Natural killer cell (primary cell): ENCODE results near the gene SPRR4. TPM values are rescaled to one million over a fixed set of nuclear protein-coding genes. Genes with fewer than 3 reads are reported as not detected.

Experiments
- ATAC-seq, 3 donors: fragments of 150-1000 bp in 2 of 3; fragments of 200-7000 bp in 1 of 3; cut with Tn5 transposase; 1 replicate in 1 of 3; 2 replicates in 2 of 3; pipeline ENCODE4 v1.10.0; 2021; ENCODE audit warnings: mild to moderate bottlenecking in 2 of 3, moderate library complexity in 2 of 3
- DNase-seq, 2 donors: peaks; one replicate each; pipeline versions ENCODE4 v3.0.0 to v3.0.0-alpha.2; 2013 to 2021; ENCODE audit warnings: mixed read lengths in 1 of 2
- H3K27ac ChIP-seq: one replicate; pipeline ENCODE4 v1.5.1; 2013; ENCODE audit warnings: mild to moderate bottlenecking, low read length
- H3K27me3 ChIP-seq: one replicate; pipeline ENCODE4 v1.6.1; 2013; ENCODE audit warnings: low read length; ENCODE audit not compliant: control insufficient read depth, insufficient read depth
- H3K36me3 ChIP-seq: one replicate; pipeline ENCODE4 v1.6.1; 2013; ENCODE audit warnings: low read length; ENCODE audit not compliant: control insufficient read depth, insufficient read depth
- H3K4me1 ChIP-seq: one replicate; pipeline ENCODE4 v1.6.1; 2013; ENCODE audit warnings: low read length; ENCODE audit not compliant: control insufficient read depth, insufficient read depth
- H3K4me3 ChIP-seq: one replicate; pipeline ENCODE4 v1.5.1; 2013; ENCODE audit warnings: low read length
- H3K9me3 ChIP-seq: one replicate; pipeline ENCODE4 v1.6.1; 2013; ENCODE audit warnings: low read length; ENCODE audit not compliant: control insufficient read depth, insufficient read depth
- H3K27ac Mint-ChIP-seq, 2 donors: one replicate each; pipeline ENCODE4 v1.8.0; 2022; ENCODE audit warnings: mild to moderate bottlenecking in 2 of 2, mixed read lengths in 2 of 2, moderate library complexity in 1 of 2
- H3K27me3 Mint-ChIP-seq, 2 donors: one replicate each; pipeline ENCODE4 v1.8.0; 2022; ENCODE audit warnings: low read depth in 2 of 2, mixed read lengths in 2 of 2
- H3K36me3 Mint-ChIP-seq: one replicate; pipeline ENCODE4 v1.8.0; 2022; ENCODE audit warnings: mixed read lengths
- H3K4me1 Mint-ChIP-seq, 2 donors: one replicate each; pipeline ENCODE4 v1.8.0; 2022; ENCODE audit warnings: mixed read lengths in 2 of 2
- H3K4me3 Mint-ChIP-seq: one replicate; pipeline ENCODE4 v1.8.0; 2022; ENCODE audit warnings: mild to moderate bottlenecking, moderate library complexity, mixed read lengths
- H3K9me3 Mint-ChIP-seq, 2 donors: one replicate each; pipeline ENCODE4 v1.8.0; 2022; ENCODE audit warnings: mixed read lengths in 2 of 2
- CTCF ChIP-seq: fragments of 200-600 bp; IDR thresholded peaks from one replicate; pipeline ENCODE4 v1.8.0; 2022; ENCODE audit warnings: antibody characterized with exemption
- WGBS: methylation state at CpG from one replicate; pipeline ENCODE4 v1.1.7; 2013; ENCODE audit warnings: missing lambda C conversion rate; ENCODE audit not compliant: insufficient coverage; 5-methylcytosine and 5-hydroxymethylcytosine counted together
- intact Hi-C: fragments of 100-400 bp; cut with micrococcal nuclease; formaldehyde crosslinking; loops from one replicate; pipeline ENCODE4 v1.14.2; 2022
- total RNA-seq, 4 donors: library from RNA; stranded (reverse); fragments of 120-200 nt in 1 of 4; gene quantifications; one replicate each; pipeline versions ENCODE4 v1.2.3 to v1.2.4, GENCODE V29; 2013 to 2022

The SPRR4 gene
- total RNA-seq, 3 donors from 2014 or later (not counting 1 experiment from before 2014, with no cell fraction given): not detected

GRCh38 chr1:152980676-152981075 lies 10.2 kb downstream of the SPRR4 start:
- H3K4me1 Mint-ChIP-seq: no peaks in the 10 kb centered on the region
- H3K27ac ChIP-seq: no peak overlapping the region
- H3K27me3 Mint-ChIP-seq: peaks cover 15 to 34% of the 10 kb centered on the region in 2 donors
- H3K9me3 Mint-ChIP-seq: no peaks in the 10 kb centered on the region
- DNase-seq (no peak), ATAC-seq (no peak)
- H3K36me3 Mint-ChIP-seq: no peaks in the 10 kb centered on the region
- 94% methylated on average over 1 of the region's 1 CpG for WGBS
- no peaks in the 10 kb centered on the region for H3K36me3 ChIP-seq
- H3K9me3 ChIP-seq: no peaks in the 10 kb centered on the region
- H3K4me3 Mint-ChIP-seq: no peak overlapping the region
- no peak for TF ChIP-seq CTCF
- H3K4me1 ChIP-seq: no peaks in the 10 kb centered on the region
- H3K27me3 ChIP-seq: no peaks in the 10 kb centered on the region
- intact Hi-C loops: no loop called here
- H3K4me3 ChIP-seq: no peak overlapping the region
- no peak overlapping the region for H3K27ac Mint-ChIP-seq

GRCh38 chr1:152981146-152981871 lies 10.9 kb downstream of the SPRR4 start:
- Histone ChIP-seq H3K27ac (no peak overlapping the region), H3K27me3 (no peaks in the 10 kb centered on the region), H3K9me3 (no peaks in the 10 kb centered on the region), H3K36me3 (no peaks in the 10 kb centered on the region), H3K4me3 (no peak overlapping the region), H3K4me1 (no peaks in the 10 kb centered on the region)
- no peak overlapping the region for H3K4me3 Mint-ChIP-seq
- H3K9me3 Mint-ChIP-seq: no peaks in the 10 kb centered on the region
- 80% methylated on average over 6 of the region's 6 CpGs for WGBS
- H3K27ac Mint-ChIP-seq: no peak overlapping the region
- intact Hi-C loops: no loop called here
- no peaks in the 10 kb centered on the region for H3K36me3 Mint-ChIP-seq
- DNase-seq (no peak), ATAC-seq (no peak)
- TF ChIP-seq CTCF: no peak
- H3K4me1 Mint-ChIP-seq: no peaks in the 10 kb centered on the region
- H3K27me3 Mint-ChIP-seq: peaks cover 15 to 34% of the 10 kb centered on the region in 2 donors

- Histone ChIP-seq H3K4me3 (no peak overlapping the region), H3K27me3 (no peaks in the 10 kb centered on the region), H3K4me1 (no peaks in the 10 kb centered on the region), H3K27ac (no peak overlapping the region), H3K36me3 (no peaks in the 10 kb centered on the region), H3K9me3 (no peaks in the 10 kb centered on the region)
- no peaks in the 10 kb centered on the region for H3K36me3 Mint-ChIP-seq
- DNase-seq (no peak), ATAC-seq (no peak)
- H3K27ac Mint-ChIP-seq: no peak overlapping the region
- H3K4me1 Mint-ChIP-seq: no peaks in the 10 kb centered on the region
- intact Hi-C loops: no loop called here
- peaks cover 19 to 34% of the 10 kb centered on the region in 2 donors for H3K27me3 Mint-ChIP-seq
- H3K9me3 Mint-ChIP-seq: no peaks in the 10 kb centered on the region
- 84% methylated on average over 4 of the region's 4 CpGs for WGBS
- no peak overlapping the region for H3K4me3 Mint-ChIP-seq
- no peak for TF ChIP-seq CTCF
These were observed 11.6 kb downstream of the SPRR4 start for GRCh38 chr1:152982076-152982475.

- H3K9me3 ChIP-seq: no peaks in the 10 kb centered on the region
- H3K27ac Mint-ChIP-seq: no peak overlapping the region
- no peak for TF ChIP-seq CTCF
- H3K36me3 ChIP-seq: no peaks in the 10 kb centered on the region
- intact Hi-C loops: no loop called here
- H3K27ac ChIP-seq: no peak overlapping the region
- no peaks in the 10 kb centered on the region for H3K27me3 ChIP-seq
- DNase-seq (no peak), ATAC-seq (no peak)
- no peak overlapping the region for H3K4me3 ChIP-seq
- no peaks in the 10 kb centered on the region for H3K4me1 ChIP-seq
- no peaks in the 10 kb centered on the region for H3K9me3 Mint-ChIP-seq
- no peak overlapping the region for H3K4me3 Mint-ChIP-seq
- H3K36me3 Mint-ChIP-seq: no peaks in the 10 kb centered on the region
- no peaks in the 10 kb centered on the region for H3K4me1 Mint-ChIP-seq
- H3K27me3 Mint-ChIP-seq: peaks cover 23 to 38% of the 10 kb centered on the region in 2 donors
These were observed 12.8 kb downstream of the SPRR4 start for GRCh38 chr1:152983234-152983633.
